HG03558 (cell line): Measurements from ENCODE around the gene SDK1.

Experiments
- ATAC-seq: cut with Tn5 transposase; IDR thresholded peaks from one replicate; pipeline ENCODE4 v1.9.1; 2021; ENCODE audit warnings: moderate number of reproducible peaks; ENCODE audit not compliant: unreplicated experiment; ENCODE audit errors: extremely low read depth

Gene SDK1

DNA sequence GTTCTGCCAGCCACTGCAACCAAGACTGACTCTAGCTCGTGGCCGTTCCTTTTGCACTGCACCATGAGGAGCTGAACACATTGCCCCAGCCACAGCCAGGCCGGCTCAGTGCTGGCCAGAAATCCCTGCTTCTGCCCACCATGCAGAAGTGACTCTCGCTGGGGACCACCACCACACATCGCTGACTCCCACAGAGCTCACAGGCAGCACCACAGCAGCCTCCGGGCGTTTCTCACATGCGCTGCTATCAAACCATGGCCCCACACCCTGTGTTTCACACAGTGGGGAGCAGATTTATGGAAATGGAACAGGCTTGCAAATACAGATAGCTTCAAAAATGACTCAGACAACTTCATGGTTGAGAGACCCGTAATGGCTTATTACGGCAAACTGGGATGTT is 15.4 kb upstream of the SDK1 start:
- ATAC-seq: no peak

DNA sequence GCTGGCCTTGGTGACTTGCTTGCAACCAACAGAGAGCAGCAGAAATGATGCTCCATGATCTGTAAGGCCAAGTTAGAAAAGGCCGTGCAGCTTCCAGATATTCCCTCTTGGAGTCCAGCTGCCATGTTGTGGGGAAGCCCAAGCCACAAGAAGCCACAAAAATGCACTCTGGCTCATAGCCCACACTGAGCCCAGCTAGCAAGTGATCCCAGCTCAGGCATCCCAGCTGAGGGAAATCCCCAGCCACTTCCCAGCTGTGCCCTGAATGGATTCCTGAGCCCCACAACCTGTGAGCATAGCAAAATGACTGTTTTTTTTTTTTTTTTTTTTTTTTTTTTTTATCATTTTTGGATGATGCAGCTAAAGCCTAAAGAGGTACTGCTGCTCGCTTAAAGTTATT is 11.1 kb upstream of the SDK1 start:
- ATAC-seq: no peak

DNA sequence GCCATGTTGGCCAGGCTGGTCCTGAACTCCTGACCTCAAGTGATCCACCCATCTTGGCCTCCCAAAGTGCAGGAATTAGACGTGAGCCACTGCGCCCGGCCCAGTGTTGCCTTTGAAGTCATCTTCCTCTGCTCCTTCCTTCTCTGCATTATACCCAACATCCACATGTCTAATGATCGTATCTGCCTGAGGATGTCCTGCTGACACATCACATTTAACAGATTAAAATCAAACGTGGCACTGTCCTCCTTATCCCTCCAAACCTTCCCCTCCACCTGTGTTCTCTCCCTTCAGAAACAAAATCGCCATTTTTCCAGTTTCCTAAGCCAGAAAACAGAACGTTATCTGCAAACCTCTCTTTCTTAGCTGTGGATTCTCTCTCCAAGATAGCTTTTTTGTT is 8.4 kb upstream of the SDK1 start:
- no peak for ATAC-seq

DNA sequence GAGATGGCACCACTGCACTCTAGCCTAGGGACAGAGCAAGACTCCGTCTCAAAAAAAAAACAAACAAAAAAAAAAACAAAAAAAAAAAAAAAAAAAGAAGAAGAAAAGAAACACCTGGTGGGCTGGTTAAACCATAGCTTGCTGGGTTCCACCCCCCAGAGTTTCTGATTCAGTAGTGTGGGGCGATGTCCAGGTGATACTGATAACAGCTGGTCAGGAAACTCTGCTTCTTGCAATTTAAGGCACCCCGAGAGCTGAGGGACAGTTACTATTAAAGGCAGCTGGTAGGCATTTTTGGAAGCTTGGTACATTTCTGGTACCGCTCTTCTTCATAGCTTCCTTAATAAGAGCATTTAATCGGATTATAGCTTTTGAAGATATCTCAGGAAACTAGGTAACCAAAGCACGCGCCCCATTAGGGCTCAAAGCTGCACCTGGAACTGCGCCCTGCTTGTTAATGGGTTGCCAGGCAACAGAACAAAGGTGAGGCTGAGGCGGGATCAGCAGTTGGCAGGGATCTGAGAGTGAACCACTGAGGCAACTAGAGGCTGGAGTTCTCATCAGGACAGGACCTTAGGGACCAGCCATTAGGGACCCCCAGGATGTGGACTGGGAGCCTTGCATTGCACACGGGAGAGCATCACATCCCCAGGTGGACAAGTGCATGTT is 6.5 kb upstream of the SDK1 start:
- no peak for ATAC-seq

DNA sequence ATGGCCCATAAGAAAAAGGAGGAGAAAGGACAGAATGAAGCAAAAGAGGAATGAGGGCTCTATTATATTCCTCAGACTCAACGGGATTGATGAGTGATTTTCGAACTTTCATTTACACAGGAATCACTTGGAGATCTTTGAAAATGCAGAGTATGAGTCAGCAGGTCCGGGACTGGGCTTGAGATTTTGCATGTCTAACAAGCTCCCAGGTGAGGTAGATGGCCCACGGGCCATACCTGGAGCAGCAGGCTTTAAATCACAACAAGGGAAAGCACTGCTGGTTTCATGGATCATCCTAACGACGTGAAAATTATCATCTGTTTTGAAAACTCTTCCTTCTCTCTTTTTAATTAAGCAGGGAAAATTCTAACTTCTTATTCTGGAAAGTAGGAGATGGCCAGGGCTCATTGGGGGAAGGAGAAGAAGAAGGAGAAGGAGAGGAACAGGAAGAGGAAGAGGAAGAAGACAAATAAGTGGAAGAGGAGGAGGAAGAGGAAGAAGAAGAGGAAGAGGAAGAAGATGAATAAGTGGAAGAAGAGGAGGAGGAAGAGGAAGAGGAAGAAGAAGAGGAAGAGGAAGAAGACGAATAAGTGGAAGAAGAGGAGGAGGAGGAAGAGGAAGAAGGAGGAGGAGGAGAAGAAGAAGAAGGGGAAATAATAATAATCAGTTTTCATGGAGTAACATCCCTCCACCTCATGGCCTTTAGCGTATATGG is 3.8 kb upstream of the SDK1 start:
- no peak for ATAC-seq

DNA sequence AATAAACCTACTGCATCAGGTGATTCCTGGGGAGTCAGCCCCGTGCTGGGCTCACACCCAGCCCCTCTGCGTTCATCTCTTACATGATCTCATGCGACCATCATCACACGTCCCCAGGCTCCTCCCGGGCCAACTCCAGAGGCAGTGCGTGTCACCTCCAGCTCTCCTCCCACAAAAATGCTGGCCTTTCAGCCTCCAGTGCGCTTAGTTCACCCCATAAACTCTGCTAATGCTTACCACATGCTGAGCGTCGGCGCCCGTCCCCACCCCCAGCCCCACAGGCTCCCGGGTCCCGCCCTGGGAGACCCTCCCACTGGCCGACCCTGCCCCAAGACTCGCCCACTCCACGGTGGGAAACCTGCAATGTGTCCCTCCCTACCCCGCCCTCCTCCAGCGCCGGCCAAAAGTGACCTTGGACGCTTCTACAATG is 816 bp upstream of the SDK1 start:
- no peak for ATAC-seq

DNA sequence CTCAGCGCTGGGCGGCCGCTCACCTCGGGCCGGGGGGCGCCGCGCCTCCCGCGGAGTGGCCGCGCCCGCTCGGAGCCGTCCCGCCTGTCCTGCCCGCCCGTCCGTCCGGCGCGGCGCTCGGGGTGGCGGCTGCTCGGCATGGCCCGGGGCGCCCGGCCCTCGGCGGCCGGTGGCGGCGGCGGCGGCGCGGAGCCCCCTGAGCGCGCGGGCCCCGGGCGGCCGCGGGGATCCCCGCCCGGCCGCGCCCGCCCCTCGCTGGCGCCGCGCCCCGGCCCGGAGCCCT is 338 bp downstream of the SDK1 start:
- peak; percentile 12 for ATAC-seq

DNA sequence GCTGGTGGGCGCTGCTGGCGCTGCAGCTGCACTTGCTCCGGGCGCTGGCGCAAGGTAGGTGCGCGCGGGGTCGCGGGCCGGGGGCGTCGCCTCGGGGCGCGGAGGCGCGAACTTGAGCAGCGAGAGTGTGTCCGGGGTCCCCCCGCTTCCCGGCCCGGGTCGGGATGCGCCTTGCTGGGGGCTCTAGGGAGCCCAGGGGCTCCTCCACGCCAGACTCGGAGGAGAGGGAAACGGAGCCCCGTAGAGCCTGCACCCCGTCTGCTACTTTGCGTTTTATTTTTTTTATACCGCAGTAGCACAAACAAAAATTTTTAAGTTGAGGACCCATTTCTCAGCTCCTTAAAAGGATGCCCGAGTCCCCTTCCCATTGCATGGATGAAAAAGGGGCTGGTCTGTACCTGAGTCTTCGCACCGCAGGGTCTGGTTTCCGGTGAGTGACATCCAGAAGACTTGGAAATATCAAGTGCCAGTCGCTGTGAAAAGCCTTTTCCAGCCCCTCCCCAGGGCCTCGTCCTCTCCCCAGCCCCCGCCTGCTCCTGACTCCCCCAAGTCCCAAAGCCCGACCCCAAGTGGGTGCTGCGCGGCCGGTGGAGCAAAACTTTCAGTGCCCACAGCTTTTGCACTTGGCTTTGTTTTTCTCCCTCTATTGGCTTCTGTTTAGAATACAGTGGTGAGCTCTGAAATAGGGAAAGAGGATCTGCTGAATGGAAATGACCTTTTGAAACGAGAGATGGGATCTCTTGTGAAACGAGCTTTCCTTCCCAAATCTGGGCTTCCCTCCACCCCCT is 973 bp downstream of the SDK1 start:
- no peak for ATAC-seq

DNA sequence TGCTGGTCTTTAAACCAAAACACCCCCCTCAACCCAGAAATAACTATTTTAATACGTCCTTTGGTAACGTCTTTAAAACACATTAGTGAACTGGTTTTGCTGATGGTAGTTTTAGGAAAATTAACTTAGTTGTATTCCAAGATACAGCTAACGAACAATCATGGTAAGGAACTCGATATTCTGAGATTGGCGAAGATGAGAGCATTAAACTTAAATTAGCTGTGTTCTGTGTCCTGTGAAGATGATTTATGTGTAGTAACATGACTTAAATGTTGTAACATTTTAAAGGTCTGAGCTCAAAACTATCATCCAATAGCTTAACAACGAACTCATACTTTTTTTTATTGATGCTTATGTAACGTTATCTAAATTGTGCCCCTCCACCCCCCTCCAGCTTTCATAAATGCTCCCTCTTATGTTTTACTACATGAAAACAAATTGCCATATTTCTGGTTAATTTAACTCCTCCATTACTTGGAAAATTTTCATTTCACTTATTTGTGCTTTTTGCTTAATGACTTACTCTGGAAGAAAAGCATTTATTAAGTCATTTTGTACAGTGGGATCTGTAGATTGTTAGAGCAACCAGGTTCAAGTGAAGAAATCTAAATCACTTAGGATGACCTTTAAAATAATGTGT is 1.7 kb downstream of the SDK1 start:
- no peak for ATAC-seq

DNA sequence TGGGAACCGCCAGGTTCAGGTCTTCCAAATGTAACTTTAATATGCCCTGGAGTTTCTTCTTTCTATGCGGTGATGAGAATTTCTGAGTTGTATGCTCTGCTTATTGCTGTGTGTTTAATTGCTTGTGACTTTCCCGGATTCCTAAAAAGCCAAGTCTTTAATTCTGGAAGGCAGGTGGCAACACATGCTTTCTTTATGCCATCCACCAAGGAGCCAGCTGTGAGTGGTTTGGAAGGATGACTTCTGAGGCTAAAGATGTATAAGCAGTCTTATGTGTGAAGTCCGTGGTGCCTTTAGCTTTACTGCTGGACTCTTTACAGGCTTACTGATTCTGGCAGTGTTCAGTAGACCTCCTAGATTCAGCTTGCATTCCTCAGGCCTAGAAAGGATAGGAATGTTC is 3.1 kb downstream of the SDK1 start:
- ATAC-seq: no peak

DNA sequence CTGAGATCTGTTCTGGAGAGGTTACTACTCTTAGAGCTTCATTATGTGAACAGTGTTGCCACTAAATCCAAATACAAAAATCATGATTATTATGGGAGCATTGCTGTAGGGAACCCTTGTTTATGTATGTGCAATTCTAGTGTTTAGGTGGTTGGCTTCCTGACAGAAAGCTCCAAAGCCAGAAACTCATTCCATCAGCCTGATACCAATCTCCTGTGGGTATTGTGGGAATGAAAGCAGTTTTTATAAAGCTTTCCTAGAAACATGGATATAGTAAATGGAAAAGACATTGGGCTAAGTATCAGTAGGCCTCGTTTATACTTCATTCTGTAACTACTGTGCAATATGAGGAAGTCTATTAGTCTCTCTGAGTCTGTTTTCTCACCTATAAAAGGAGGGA is 6.4 kb downstream of the SDK1 start:
- ATAC-seq: no peak

DNA sequence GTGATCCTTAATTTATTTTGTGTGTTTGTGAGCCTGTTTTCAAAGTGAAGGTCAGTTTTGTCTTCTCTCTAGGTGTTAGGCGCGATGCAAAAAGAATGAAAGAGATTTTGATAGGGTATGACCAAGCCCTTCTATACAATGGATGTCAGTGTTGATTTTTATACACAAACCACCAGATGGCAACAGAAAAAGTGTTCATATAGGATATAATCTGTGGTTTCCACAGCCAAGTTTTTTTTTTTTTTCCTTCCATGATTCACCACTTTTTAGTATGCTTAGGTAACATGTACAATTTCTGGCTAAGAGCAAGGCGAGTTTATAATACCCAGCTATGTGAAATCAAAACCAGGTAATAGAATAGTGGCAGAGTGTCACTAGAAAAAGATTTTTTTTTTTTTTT is 8.1 kb downstream of the SDK1 start:
- ATAC-seq: no peak

DNA sequence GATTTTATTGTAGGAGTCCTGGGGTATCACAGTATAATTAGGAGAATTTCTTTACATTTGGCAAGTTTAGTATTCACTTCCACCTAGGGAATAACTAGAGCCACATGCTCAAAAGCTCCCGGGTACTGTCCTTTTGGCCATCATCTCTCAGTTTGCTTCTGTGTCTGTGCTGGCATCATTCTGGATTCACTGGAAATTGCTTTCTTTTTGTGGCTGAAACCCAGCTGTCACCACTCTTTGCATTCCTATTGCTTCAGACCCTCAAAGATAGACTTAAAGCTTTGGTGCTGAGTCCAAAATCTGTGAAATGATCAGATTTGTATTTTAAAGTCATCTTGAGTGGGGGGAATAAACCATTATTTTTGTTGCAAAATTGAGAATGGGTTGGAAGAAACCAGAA is 8.9 kb downstream of the SDK1 start:
- ATAC-seq: no peak

DNA sequence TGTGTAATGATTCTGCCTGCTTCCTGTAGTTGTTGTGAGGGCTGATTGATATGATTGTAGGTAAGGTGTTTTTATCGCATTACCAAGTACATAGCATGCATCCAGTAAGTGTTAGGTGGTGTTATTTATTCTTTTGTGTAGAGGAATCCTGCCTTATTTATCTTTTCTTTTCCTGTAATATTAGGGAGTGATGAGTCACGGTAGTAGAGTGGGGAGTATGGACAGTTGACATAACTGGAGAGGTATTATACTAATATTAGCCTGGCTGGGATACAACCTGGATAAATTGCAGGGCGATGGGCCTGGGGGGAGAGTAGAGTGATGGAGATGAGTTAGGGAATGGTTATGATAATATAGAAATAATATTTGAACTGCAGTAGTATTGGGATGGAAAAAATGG is 9.8 kb downstream of the SDK1 start:
- ATAC-seq: no peak

DNA sequence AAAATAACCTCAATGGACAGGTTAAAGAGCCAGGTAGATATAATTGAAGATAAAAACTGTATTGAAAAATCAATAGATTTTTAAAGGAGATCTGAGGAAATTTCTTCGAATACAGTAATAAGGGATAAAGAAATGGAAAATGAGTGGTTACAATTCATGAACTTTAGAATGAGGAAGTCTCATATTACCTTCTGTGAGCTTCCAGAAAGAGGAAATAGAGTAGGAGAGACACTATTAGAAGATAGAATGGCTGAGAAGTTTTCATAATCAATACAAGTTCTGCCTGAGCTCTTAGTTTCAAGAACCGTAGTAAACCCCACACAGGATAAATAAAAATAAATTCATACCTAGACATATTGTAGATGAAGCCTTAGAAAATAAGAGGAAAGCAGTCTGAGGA is 11.5 kb downstream of the SDK1 start:
- no peak for ATAC-seq

DNA sequence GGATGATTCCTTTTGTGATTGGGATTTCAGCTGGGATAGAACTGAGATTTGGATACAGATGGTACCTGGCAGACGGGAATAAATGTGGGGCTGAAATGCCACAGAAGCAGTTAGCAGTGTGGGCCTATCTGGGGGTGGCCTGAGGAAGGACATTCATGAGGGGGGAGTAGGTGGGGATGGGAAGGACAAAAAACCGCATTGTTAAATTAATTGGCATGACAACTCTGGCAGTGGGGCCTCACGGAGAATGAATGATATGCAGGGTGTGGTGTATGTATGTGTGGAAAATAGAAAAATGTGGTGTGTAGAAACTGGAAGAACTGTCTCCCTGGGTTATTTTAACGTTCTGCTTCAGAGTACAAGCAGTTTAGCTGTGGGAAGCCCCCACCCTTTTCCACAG is 17.8 kb downstream of the SDK1 start:
- no peak for ATAC-seq

DNA sequence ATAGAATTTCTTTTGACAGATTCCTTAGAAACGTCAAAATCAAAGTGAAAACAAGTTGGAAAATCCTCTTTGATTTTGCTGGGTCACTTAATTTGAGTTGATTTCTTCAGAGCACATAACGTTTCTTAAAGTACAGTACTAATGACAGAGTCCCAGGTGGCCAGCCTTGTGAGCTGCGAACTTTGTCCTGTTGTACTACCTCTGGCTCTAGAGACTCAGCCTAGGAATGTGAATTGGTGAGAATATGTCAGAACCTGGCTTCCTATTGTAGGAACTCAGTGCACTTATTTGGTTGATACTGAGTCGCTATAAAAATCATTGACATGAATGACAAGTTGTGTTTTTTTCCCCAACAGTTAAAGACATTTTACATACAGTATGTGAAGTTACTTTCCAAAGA is 20.2 kb downstream of the SDK1 start:
- no peak for ATAC-seq

DNA sequence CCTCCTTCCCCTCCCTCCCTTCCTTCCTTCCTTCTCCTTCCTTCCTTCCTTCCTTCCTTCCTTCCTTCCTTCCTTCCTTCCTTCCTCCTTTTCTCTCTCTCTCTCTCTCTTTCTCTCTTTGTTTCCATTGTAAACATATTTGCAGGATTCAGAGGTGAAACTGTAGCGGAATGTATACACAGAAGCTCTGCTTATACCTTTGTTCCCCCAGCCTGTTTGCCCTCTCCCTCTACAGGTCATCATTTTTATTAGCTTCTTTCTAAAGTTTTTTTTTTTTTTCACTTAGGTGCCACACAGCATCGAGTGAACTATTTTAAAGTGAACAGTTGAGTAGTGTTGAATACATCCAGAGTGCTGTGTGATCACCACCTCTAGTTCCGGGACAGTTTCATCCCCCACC is 20.7 kb downstream of the SDK1 start:
- ATAC-seq: no peak

DNA sequence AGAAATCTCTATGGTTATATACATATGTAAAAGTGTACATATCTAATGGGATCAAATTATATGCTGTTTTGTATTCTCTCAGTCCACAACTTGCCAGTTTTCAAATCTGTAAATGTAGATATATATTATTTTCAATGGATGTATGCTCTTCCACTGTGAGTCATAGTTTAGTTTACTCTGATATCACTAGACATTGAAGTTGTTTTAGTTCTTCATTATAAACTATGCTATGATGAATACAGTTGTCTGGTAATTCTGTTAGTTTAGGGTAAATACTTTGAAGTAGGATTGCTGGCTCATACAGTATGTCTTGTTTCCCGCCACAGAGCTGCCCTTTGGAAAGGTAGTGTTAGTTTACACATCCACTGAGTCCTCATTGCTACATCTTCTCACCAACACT is 25.2 kb downstream of the SDK1 start:
- no peak for ATAC-seq

DNA sequence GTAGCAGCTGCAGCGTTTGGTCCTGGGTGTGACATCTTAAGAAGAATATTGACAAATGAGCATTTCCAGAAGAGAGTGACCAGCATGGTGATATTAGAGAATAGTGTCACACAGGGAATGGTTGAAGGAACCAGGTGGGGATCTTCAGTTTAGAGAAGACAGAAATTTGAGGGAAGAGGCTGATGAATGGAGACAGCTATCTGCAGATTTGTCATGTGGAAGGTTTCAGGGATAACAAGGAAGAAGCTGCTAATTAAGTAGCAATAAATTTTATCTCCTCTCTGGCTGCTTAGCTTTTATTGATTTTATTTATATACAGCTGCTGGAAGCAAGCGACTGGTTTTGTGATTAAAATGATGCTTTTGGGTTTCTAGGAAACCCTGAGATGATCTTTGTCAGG is 26.0 kb downstream of the SDK1 start:
- no peak for ATAC-seq

DNA sequence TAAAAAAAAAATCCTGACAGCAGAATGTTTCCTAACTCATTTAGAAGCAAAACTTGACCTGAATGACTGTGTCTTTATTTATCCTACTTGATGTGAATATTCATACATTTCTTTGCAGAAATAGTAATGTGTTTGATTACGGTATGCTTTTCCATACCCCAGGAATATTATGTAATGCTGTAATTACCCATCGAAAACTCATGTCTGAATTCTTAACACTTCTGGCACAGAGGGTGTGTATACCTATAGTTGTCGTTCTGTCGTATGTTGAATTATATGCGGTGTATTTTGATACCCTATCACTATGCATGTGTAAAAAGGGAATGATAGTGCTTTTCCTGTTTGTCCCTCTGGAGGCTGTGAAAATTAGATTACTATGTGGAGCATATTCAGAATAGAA is 26.6 kb downstream of the SDK1 start:
- ATAC-seq: no peak
